Loucy (cell line): Measurements from ENCODE around the gene SP2.

Source experiments
- CTCF ChIP-seq: fragments of 200-600 bp; sonication (generic); conservative IDR thresholded peaks from 2 replicates; pipeline ENCODE4 v1.5.1; 2014; ENCODE audit warnings: mild to moderate bottlenecking, antibody characterized with exemption, low read length
- EZH2phosphoT487 ChIP-seq: fragments of 200-600 bp; IDR thresholded peaks from 2 replicates; pipeline ENCODE4 v1.6.1; 2018; ENCODE audit warnings: antibody characterized with exemption, mild to moderate bottlenecking, moderate library complexity, borderline replicate concordance

GRCh38 chr17:47882247-47882646 lies 13.8 kb upstream of the SP2 start:
- TF ChIP-seq CTCF (no peak), EZH2phosphoT487 (no peak)
